Stomach (tissue), 9 donors: ENCODE measurements around the gene PDPN. TPM values are rescaled to one million over a fixed set of nuclear protein-coding genes. Genes with fewer than 3 reads are reported as not detected.

Experiments
- DNase-seq, 2 donors: peaks; one replicate each; pipeline versions ENCODE4 v3.0.0 to v3.0.0-alpha.2; 2013 to 2019
- H3K27ac ChIP-seq, 5 donors: fragments of 200-600 bp in 4 of 5; sonication (generic) in 4 of 5; one replicate each; pipeline ENCODE4 v1.5.1; 2013 to 2019; ENCODE audit warnings: mild to moderate bottlenecking in 1 of 5, moderate library complexity in 1 of 5
- H3K27me3 ChIP-seq, 3 donors: fragments of 200-600 bp; sonication (generic); one replicate each; pipeline ENCODE4 v1.5.1; 2017 to 2019; ENCODE audit warnings: mixed run types in 1 of 3
- H3K36me3 ChIP-seq, 4 donors: fragments of 200-600 bp; sonication (generic); 1 replicate in 3 of 4; 2 replicates in 1 of 4; pipeline ENCODE4 v1.5.1; 2016 to 2019
- H3K4me1 ChIP-seq, 4 donors: fragments of 200-600 bp; sonication (generic); one replicate each; pipeline ENCODE4 v1.5.1; 2016 to 2019
- H3K4me3 ChIP-seq, 4 donors: fragments of 200-600 bp; sonication (generic) in 3 of 4; one replicate each; pipeline ENCODE4 v1.5.1; 2016 to 2019; ENCODE audit warnings: mild to moderate bottlenecking in 1 of 4
- H3K9me3 ChIP-seq, 4 donors: fragments of 200-600 bp; sonication (generic); one replicate each; pipeline ENCODE4 v1.5.1; 2016 to 2019
- CTCF ChIP-seq, 7 experiments: fragments of 450-650 bp in 4 of 7; fragments of 200-600 bp in 3 of 7; sonication (generic) in 3 of 7; IDR thresholded peaks; one replicate each; pipeline ENCODE4 v1.5.1; 2016 to 2019; ENCODE audit warnings: antibody characterized with exemption in 7 of 7, control low read depth in 2 of 7, mild to moderate bottlenecking in 1 of 7
- EP300 ChIP-seq: sonication (generic); formaldehyde crosslinking; IDR thresholded peaks from one replicate; pipeline ENCODE4 v1.6.1; 2017; ENCODE audit warnings: antibody characterized with exemption
- POLR2A ChIP-seq, 4 donors: fragments of 450-650 bp; IDR thresholded peaks; one replicate each; pipeline ENCODE4 v1.6.1; 2016; ENCODE audit warnings: antibody characterized with exemption in 4 of 4, control low read depth in 2 of 4, mild to moderate bottlenecking in 1 of 4, moderate library complexity in 1 of 4
- POLR2AphosphoS5 ChIP-seq, 3 donors: sonication (generic); formaldehyde crosslinking; IDR thresholded peaks; one replicate each; pipeline ENCODE4 v1.6.1; 2016; ENCODE audit warnings: antibody characterized with exemption in 3 of 3
- WGBS, 5 donors: extraction: QIAGEN DNeasy Blood & Tissue Kit in 3 of 5; methylation state at CpG; one replicate each; pipeline versions ENCODE4 v1.1.5 to v1.1.7; 2013 to 2018; 5-methylcytosine and 5-hydroxymethylcytosine counted together
- intact Hi-C: fragments of 100-400 bp; cut with DNase I; formaldehyde crosslinking; loops from one replicate; pipeline ENCODE4 v1.15.1; 2023; ENCODE audit warnings: low total_unique reads
- polyA plus RNA-seq, 3 donors: library from polyadenylated mRNA; stranded (reverse); fragments of 200-250 nt; gene quantifications; one replicate each; pipeline ENCODE4 v1.2.3, GENCODE V29; 2013
- total RNA-seq, 5 donors: library from RNA; depleted of rRNA; stranded (reverse); fragments of >200 nt; gene quantifications; one replicate each; pipeline versions ENCODE4 v1.1.0 to v1.2.3, GENCODE V29; 2014 to 2016
- donor health status: healthy with polysubstance abuse.
- donor health status: Bipolar disorder and iron deficiency.
- donor health status: healthy.

PDPN gene
- total and polyA plus RNA-seq, 8 donors = 2.9 to 37.4 (median 24.4) TPM; not detected in 1

DNA sequence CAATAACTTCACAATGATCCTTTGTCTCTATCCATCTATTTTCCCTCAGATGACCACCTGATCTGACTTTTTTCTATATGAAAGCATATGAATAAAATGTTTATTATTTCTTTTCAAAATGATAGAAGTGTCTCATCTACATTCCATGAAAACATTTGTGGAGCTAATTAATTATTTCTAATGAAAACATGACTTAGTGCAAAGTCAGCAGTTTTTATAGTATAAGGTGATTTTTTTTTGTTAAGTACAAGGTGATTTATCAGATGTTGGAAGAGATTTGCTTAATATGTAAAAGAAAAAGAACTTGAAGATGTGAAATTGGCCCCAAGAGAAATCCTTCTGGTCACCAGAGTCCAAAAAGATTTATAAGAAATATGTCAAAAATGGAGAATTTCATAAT lies 43.5 kb downstream of the PDPN start:
- no peak for TF ChIP-seq POLR2A (IDR thresholded peaks at IDR 0.05)
- TF ChIP-seq EP300 = no peak
- no peak for TF ChIP-seq POLR2AphosphoS5 (IDR thresholded peaks at IDR 0.05)
- no peak for TF ChIP-seq CTCF (IDR thresholded peaks at IDR 0.05)
- Histone ChIP-seq H3K36me3 (no peaks in the 10 kb centered on the region), H3K9me3 (peaks cover 0 to 2% (median 0%) of the 10 kb centered on the region in 4 donors), H3K4me3 (no peak overlapping the region), H3K27ac (no peak overlapping the region), H3K27me3 (no peaks in the 10 kb centered on the region), H3K4me1 (no peaks in the 10 kb centered on the region)
- intact Hi-C loops = no loop called here
- DNase-seq = no peak

- no peaks in the 10 kb centered on the region for H3K36me3 ChIP-seq
- no peak overlapping the region for H3K4me3 ChIP-seq
- no peak for DNase-seq
- WGBS, 5 donors = 68 to 84% (median 84%) methylated on average over 3 of the region's 3 CpGs
- H3K9me3 ChIP-seq = peaks cover 0 to 7% (median 3%) of the 10 kb centered on the region in 4 donors
- no peak for TF ChIP-seq POLR2A (IDR thresholded peaks at IDR 0.05)
- TF ChIP-seq POLR2AphosphoS5 (IDR thresholded peaks at IDR 0.05) = no peak
- TF ChIP-seq CTCF (IDR thresholded peaks at IDR 0.05) = no peak
- TF ChIP-seq EP300 = no peak
- H3K4me1 ChIP-seq = no peaks in the 10 kb centered on the region
- no peaks in the 10 kb centered on the region for H3K27me3 ChIP-seq
- intact Hi-C loops = no loop called here
- no peak overlapping the region for H3K27ac ChIP-seq
Observed at GRCh38 chr1:13628218-13628617, 44.6 kb downstream of the PDPN start.

DNA sequence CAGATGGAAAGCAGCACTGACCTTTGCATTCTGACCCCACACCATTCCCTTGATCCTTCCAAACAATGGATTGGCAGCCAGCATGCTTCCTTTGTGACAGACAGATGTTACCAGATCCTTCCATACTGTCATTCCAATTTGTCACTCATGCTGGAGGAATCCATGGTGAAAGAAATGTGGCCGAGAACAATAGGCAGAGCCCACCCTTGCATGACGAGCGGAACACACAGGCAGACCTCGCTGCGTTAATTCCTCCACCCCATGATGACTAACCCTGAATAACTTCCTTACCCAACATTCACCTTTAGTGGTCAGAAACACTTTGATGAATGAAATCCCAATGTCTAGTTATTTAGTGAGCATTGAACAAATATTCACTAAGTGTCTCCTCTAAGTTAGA lies 45.1 kb downstream of the PDPN start:
- H3K27me3 ChIP-seq = no peaks in the 10 kb centered on the region
- no peak overlapping the region for H3K27ac ChIP-seq
- no peaks in the 10 kb centered on the region for H3K4me1 ChIP-seq
- H3K4me3 ChIP-seq = no peak overlapping the region
- intact Hi-C loops = no loop called here
- peak in 1 of 2 donors; percentile 24 for DNase-seq
- H3K9me3 ChIP-seq = peaks cover 0 to 7% (median 3%) of the 10 kb centered on the region in 4 donors
- no peaks in the 10 kb centered on the region for H3K36me3 ChIP-seq
- WGBS, 5 donors = 81 to 88% (median 87%) methylated on average over 5 of the region's 5 CpGs
- TF ChIP-seq CTCF (IDR thresholded peaks at IDR 0.05) (no peak), EP300 (no peak)

- H3K27me3 ChIP-seq = no peaks in the 10 kb centered on the region
- no peaks in the 10 kb centered on the region for H3K36me3 ChIP-seq
- H3K27ac ChIP-seq = no peak overlapping the region
- DNase-seq = no peak
- WGBS, 5 donors = 59 to 68% (median 61%) methylated on average over 3 of the region's 3 CpGs
- no peak for TF ChIP-seq EP300
- no peak for TF ChIP-seq CTCF (IDR thresholded peaks at IDR 0.05)
- no peak for TF ChIP-seq POLR2A (IDR thresholded peaks at IDR 0.05)
- TF ChIP-seq POLR2AphosphoS5 (IDR thresholded peaks at IDR 0.05) = no peak
- H3K4me1 ChIP-seq = no peaks in the 10 kb centered on the region
- no peak overlapping the region for H3K4me3 ChIP-seq
- intact Hi-C loops = no loop called here
- peaks cover 0 to 28% (median 19%) of the 10 kb centered on the region in 4 donors for H3K9me3 ChIP-seq
Observed at GRCh38 chr1:13642306-13643004, 58.8 kb downstream of the PDPN start.
